C4-2B (cell line): ENCODE data around the gene ZNF366.

Experiments
- ZFX ChIP-seq: fragments of 450-650 bp; IDR thresholded peaks from 2 replicates; pipeline ENCODE4 v1.6.1; 2017
- TF ChIP-seq, protein P1 (sequence below): fragments of 450-650 bp; conservative IDR thresholded peaks from 2 replicates; pipeline ENCODE4 v1.5.1; 2017; ENCODE audit warnings: mild to moderate bottlenecking

DNA sequence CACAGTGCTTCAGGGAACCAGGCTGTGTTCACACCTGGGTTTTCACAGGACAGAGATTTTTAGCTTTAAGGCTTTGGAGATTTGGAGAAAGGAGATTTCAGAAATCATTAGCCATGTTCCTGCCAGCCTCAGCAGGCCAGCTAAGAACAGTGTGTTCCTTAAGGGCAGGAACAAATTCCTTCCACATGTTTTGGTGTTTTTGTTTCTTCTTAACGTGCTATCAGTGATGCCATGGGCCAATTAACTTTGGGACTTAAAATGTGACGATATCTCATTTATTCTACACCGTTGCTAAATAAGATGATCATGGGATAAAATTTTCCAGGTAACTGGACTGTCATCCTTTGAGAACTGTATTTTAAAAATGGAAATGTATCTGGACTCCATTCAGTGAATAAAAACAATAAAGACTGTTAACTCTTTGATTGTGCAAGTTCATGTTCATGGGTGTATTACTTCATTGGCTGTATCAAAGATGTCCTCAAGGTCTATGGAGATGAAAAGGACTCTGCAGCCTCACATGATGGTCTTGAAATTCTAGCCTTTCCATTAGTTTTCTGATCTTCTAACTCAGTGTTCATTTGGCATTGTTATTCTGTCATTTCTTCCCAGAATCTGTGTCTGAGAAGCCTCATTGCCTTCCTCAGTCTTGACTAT, 72.3 kb downstream of the ZNF366 start:
- TF ChIP-seq, protein P1, sequence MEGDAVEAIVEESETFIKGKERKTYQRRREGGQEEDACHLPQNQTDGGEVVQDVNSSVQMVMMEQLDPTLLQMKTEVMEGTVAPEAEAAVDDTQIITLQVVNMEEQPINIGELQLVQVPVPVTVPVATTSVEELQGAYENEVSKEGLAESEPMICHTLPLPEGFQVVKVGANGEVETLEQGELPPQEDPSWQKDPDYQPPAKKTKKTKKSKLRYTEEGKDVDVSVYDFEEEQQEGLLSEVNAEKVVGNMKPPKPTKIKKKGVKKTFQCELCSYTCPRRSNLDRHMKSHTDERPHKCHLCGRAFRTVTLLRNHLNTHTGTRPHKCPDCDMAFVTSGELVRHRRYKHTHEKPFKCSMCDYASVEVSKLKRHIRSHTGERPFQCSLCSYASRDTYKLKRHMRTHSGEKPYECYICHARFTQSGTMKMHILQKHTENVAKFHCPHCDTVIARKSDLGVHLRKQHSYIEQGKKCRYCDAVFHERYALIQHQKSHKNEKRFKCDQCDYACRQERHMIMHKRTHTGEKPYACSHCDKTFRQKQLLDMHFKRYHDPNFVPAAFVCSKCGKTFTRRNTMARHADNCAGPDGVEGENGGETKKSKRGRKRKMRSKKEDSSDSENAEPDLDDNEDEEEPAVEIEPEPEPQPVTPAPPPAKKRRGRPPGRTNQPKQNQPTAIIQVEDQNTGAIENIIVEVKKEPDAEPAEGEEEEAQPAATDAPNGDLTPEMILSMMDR, result no peak
- TF ChIP-seq ZFX, result no peak
